HCT116 (cell line): ENCODE results near the gene GET3.

Source experiments
- CTCF ChIP-seq, 3 experiments: fragments of 200-600 bp in 1 of 3; sonication (generic) in 1 of 3; IDR thresholded peaks in 2 of 3; conservative IDR thresholded peaks in 1 of 3; 2 replicates each; pipeline ENCODE4 v1.5.1; 2012 to 2017; ENCODE audit warnings: low read depth in 2 of 3, low read length in 2 of 3, antibody characterized with exemption in 1 of 3, borderline replicate concordance in 1 of 3, control low read depth in 1 of 3, mild to moderate bottlenecking in 1 of 3, mixed read lengths in 1 of 3, mixed run types in 1 of 3, moderate library complexity in 1 of 3; ENCODE audit not compliant: insufficient read depth in 1 of 3
- EGR1 ChIP-seq: IDR thresholded peaks from 2 replicates; pipeline ENCODE4 v1.6.1; 2012; ENCODE audit warnings: low read depth
- EZH2 ChIP-seq: fragments of 200-600 bp; sonication (generic); IDR thresholded peaks from 2 replicates; pipeline ENCODE4 v1.6.1; 2017; ENCODE audit warnings: antibody characterized with exemption, mixed run types
- POLR2A ChIP-seq: IDR thresholded peaks from 2 replicates; pipeline ENCODE4 v1.7.0; 2011; ENCODE audit warnings: borderline replicate concordance; ENCODE audit not compliant: insufficient read depth, insufficient read length; ENCODE audit errors: extremely low read depth
- POLR2AphosphoS5 ChIP-seq: IDR thresholded peaks from 2 replicates; pipeline ENCODE4 v1.6.1; 2011; ENCODE audit warnings: mild to moderate bottlenecking, low read depth, low read length, moderate library complexity
- TCF7L2 ChIP-seq: IDR thresholded peaks from 2 replicates; pipeline ENCODE4 v1.7.0; 2011; ENCODE audit warnings: borderline replicate concordance, inconsistent platforms; ENCODE audit not compliant: insufficient read depth, insufficient read length; ENCODE audit errors: extremely low read depth
- TF ChIP-seq, protein P1 (sequence below): IDR thresholded peaks from 2 replicates; pipeline ENCODE4 v1.6.1; 2012; ENCODE audit warnings: low read depth

- TF ChIP-seq TCF7L2 = no peak
- TF ChIP-seq EGR1 = no peak
- TF ChIP-seq POLR2A = no peak
- TF ChIP-seq CTCF (IDR thresholded peaks at IDR 0.05 in 2 of 3, conservative IDR thresholded peaks at IDR 0.05 in 1 of 3; ENCODE audit: borderline replicate concordance in 1 of 3, insufficient read depth in 1 of 3, low read depth in 2 of 3, low read length in 2 of 3) = no peak
- TF ChIP-seq EZH2 = no peak
- TF ChIP-seq, protein P1, sequence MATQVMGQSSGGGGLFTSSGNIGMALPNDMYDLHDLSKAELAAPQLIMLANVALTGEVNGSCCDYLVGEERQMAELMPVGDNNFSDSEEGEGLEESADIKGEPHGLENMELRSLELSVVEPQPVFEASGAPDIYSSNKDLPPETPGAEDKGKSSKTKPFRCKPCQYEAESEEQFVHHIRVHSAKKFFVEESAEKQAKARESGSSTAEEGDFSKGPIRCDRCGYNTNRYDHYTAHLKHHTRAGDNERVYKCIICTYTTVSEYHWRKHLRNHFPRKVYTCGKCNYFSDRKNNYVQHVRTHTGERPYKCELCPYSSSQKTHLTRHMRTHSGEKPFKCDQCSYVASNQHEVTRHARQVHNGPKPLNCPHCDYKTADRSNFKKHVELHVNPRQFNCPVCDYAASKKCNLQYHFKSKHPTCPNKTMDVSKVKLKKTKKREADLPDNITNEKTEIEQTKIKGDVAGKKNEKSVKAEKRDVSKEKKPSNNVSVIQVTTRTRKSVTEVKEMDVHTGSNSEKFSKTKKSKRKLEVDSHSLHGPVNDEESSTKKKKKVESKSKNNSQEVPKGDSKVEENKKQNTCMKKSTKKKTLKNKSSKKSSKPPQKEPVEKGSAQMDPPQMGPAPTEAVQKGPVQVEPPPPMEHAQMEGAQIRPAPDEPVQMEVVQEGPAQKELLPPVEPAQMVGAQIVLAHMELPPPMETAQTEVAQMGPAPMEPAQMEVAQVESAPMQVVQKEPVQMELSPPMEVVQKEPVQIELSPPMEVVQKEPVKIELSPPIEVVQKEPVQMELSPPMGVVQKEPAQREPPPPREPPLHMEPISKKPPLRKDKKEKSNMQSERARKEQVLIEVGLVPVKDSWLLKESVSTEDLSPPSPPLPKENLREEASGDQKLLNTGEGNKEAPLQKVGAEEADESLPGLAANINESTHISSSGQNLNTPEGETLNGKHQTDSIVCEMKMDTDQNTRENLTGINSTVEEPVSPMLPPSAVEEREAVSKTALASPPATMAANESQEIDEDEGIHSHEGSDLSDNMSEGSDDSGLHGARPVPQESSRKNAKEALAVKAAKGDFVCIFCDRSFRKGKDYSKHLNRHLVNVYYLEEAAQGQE = no peak
- TF ChIP-seq POLR2AphosphoS5 = no peak
Measured at GRCh38 chr19:12767150-12767549, 29.9 kb downstream of the GET3 start.
